WTC11 (cell line): ENCODE measurements around the gene CDC42EP2. TPM values are rescaled to one million over a fixed set of nuclear protein-coding genes. Genes with fewer than 3 reads are reported as not detected.
"Not testable (repeated sequence)": the region's sequence is repeated elsewhere in the genome, so short reads cannot be mapped to it uniquely, and the experiment has no call there.

Experiments used
- ATAC-seq: fragments of 200-7000 bp; cut with Tn5 transposase; 2 replicates; pipeline ENCODE4 v1.10.0; 2021; ENCODE audit warnings: mild to moderate bottlenecking, moderate library complexity
- CTCF ChIA-PET: fragments of 300-600 bp; sonication (Branson Sonifier 250); formaldehyde crosslinking; loops from one replicate; lab custom pipeline; 2021; ENCODE audit warnings: antibody characterized with exemption; lab: Charles Lee
- POLR2A ChIA-PET: fragments of 350-600 bp; sonication (Branson Sonifier 250); formaldehyde crosslinking; loops from one replicate; lab custom pipeline; 2021; ENCODE audit warnings: antibody characterized with exemption; lab: Charles Lee
- DNase-seq: peaks from one replicate; pipeline ENCODE4 v3.0.0; 2021; ENCODE audit warnings: low spot score
- H3K27ac Mint-ChIP-seq: 2 replicates; pipeline ENCODE4 v1.8.0; 2021; ENCODE audit warnings: mixed read lengths
- H3K27me3 Mint-ChIP-seq: 2 replicates; pipeline ENCODE4 v1.8.0; 2021; ENCODE audit warnings: low read depth, mild to moderate bottlenecking, moderate library complexity, mixed read lengths
- H3K36me3 Mint-ChIP-seq: 2 replicates; pipeline ENCODE4 v1.8.0; 2021; ENCODE audit warnings: mixed read lengths
- H3K4me1 Mint-ChIP-seq: 2 replicates; pipeline ENCODE4 v1.8.0; 2022; ENCODE audit warnings: mixed read lengths
- H3K4me3 Mint-ChIP-seq: 2 replicates; pipeline ENCODE4 v1.8.0; 2021; ENCODE audit warnings: mild to moderate bottlenecking, moderate library complexity, mixed read lengths
- H3K9me3 Mint-ChIP-seq: 2 replicates; pipeline ENCODE4 v1.8.0; 2021; ENCODE audit warnings: mixed read lengths
- CTCF ChIP-seq: fragments of 200-600 bp; IDR thresholded peaks from 2 replicates; pipeline ENCODE4 v1.8.0; 2022; ENCODE audit warnings: antibody characterized with exemption
- FOXK1 ChIP-seq: sonication (generic); formaldehyde crosslinking; IDR thresholded peaks from 2 replicates; pipeline ENCODE4 v1.8.0; 2022; ENCODE audit warnings: mild to moderate bottlenecking, moderate library complexity, missing genetic modification reagents
- GABPB1 ChIP-seq: sonication (generic); formaldehyde crosslinking; IDR thresholded peaks from 2 replicates; pipeline ENCODE4 v1.8.1; 2023; ENCODE audit warnings: mild to moderate bottlenecking, missing genetic modification reagents
- HMGXB4 ChIP-seq: sonication (generic); formaldehyde crosslinking; IDR thresholded peaks from 2 replicates; pipeline ENCODE4 v1.8.1; 2023; ENCODE audit warnings: mild to moderate bottlenecking, moderate library complexity, missing genetic modification reagents
- IRF1 ChIP-seq: sonication (generic); formaldehyde crosslinking; IDR thresholded peaks from 2 replicates; pipeline ENCODE4 v1.8.0; 2023; ENCODE audit warnings: missing genetic modification reagents
- MAX ChIP-seq: sonication (generic); formaldehyde crosslinking; IDR thresholded peaks from 2 replicates; pipeline ENCODE4 v1.8.0; 2022; ENCODE audit warnings: mild to moderate bottlenecking, missing genetic modification reagents
- NR1H2 ChIP-seq: sonication (generic); formaldehyde crosslinking; IDR thresholded peaks from 2 replicates; pipeline ENCODE4 v1.9.0; 2021; ENCODE audit warnings: mild to moderate bottlenecking, moderate library complexity, missing genetic modification reagents
- TEAD4 ChIP-seq: sonication (generic); formaldehyde crosslinking; IDR thresholded peaks from 2 replicates; pipeline ENCODE4 v1.8.0; 2022; ENCODE audit warnings: mild to moderate bottlenecking, missing genetic modification reagents
- USF2 ChIP-seq: sonication (generic); formaldehyde crosslinking; IDR thresholded peaks from 2 replicates; pipeline ENCODE4 v1.8.1; 2023; ENCODE audit warnings: mild to moderate bottlenecking, missing genetic modification reagents, moderate library complexity
- ZNF121 ChIP-seq: sonication (generic); formaldehyde crosslinking; IDR thresholded peaks from 2 replicates; pipeline ENCODE4 v1.8.0; 2023; ENCODE audit warnings: missing genetic modification reagents
- ZNF396 ChIP-seq: fragments of 250-450 bp; sonication (Bioruptor Pico); IDR thresholded peaks from 2 replicates; pipeline ENCODE4 v1.8.0; 2021; ENCODE audit warnings: mild to moderate bottlenecking, moderate library complexity, borderline replicate concordance
- ZNF512 ChIP-seq: sonication (generic); formaldehyde crosslinking; IDR thresholded peaks from 2 replicates; pipeline ENCODE4 v1.8.1; 2022; ENCODE audit warnings: missing genetic modification reagents, borderline replicate concordance
- total RNA-seq: library from RNA; stranded (reverse); gene quantifications from 3 replicates; pipeline ENCODE4 v1.2.3, GENCODE V29; 2021

The CDC42EP2 gene
- total RNA-seq, 1 experiment from 2014 or later, result 11.0 TPM

- CTCF ChIA-PET, result interaction anchor here (0.6 to 9.0 kb wide), 39 partner anchors 8 to 527 kb away, joined by 3 to 232 read pairs (median 4); partner anchors contain the start of genes CAPN1, CDC42EP2, FAU and MAP4K2
- peak; percentile 90 for DNase-seq
- Mint-ChIP-seq H3K4me1 (peaks cover 13% of the 10 kb centered on the region), H3K27ac (no peak overlapping the region), H3K27me3 (peaks cover 5% of the 10 kb centered on the region), H3K4me3 (peak overlapping the region; percentile 31; the same call in 1 of the 2 replicates), H3K9me3 (no peaks in the 10 kb centered on the region), H3K36me3 (no peaks in the 10 kb centered on the region)
- TF ChIP-seq NR1H2 (CRISPR knock-in tag) (no peak), FOXK1 (no peak), CTCF (peak; percentile 79), ZNF512 (CRISPR knock-in tag) (no peak), ZNF396 (CRISPR knock-in tag) (no peak), MAX (CRISPR knock-in tag) (no peak), HMGXB4 (no peak)
- POLR2A ChIA-PET, result interaction anchor here (0.7 to 2.4 kb wide), 4 partner anchors 15 to 906 kb away, joined by 3 to 11 read pairs (median 4); partner anchors contain the start of genes CDC42EP2 and POLA2
- peak; percentile 31 for ATAC-seq
These were observed 15.3 kb downstream of the CDC42EP2 start for GRCh38 chr11:65329944-65330403.

GRCh38 chr11:65330544-65330943 lies 15.9 kb downstream of the CDC42EP2 start:
- ChIA-PET POLR2A (interaction anchor here (1.0 to 2.4 kb wide), 3 partner anchors 16 to 68 kb away, joined by 4 to 11 read pairs (median 4); partner anchors contain the start of genes CDC42EP2 and POLA2), CTCF (interaction anchor here (0.6 to 9.0 kb wide), 34 partner anchors 8 to 528 kb away, joined by 3 to 232 read pairs (median 5); partner anchors contain the start of genes CAPN1, CDC42EP2, FAU and MAP4K2)
- DNase-seq, result no peak
- H3K9me3 Mint-ChIP-seq, result no peaks in the 10 kb centered on the region
- TF ChIP-seq ZNF121 (CRISPR knock-in tag) (peak; percentile 88; the same call in 1 of the 2 replicates), TEAD4 (CRISPR knock-in tag) (no peak), MAX (CRISPR knock-in tag) (no peak)
- peaks cover 19% of the 10 kb centered on the region for H3K4me1 Mint-ChIP-seq
- H3K4me3 Mint-ChIP-seq, result no peak overlapping the region
- no peak overlapping the region for H3K27ac Mint-ChIP-seq
- H3K27me3 Mint-ChIP-seq, result peaks cover 5% of the 10 kb centered on the region
- ATAC-seq, result no peak
- H3K36me3 Mint-ChIP-seq, result no peaks in the 10 kb centered on the region

- H3K4me1 Mint-ChIP-seq, result peaks cover 19% of the 10 kb centered on the region
- not testable (repeated sequence) for H3K27me3 Mint-ChIP-seq, H3K36me3 Mint-ChIP-seq, H3K9me3 Mint-ChIP-seq, DNase-seq, ATAC-seq, H3K4me3 Mint-ChIP-seq, H3K27ac Mint-ChIP-seq
- ChIA-PET CTCF (interaction anchor here (1.1 to 9.0 kb wide), 7 partner anchors 16 to 175 kb away, joined by 3 to 232 read pairs (median 13); partner anchors contain the start of genes CDC42EP2 and TIGD3), POLR2A (interaction anchor here (1.1 to 2.4 kb wide), 2 partner anchors 23 to 30 kb away, joined by 4 to 5 read pairs; no protein-coding TSS in a partner anchor)
- peak; percentile 71 for TF ChIP-seq ZNF121 (CRISPR knock-in tag)
These were observed 17.9 kb downstream of the CDC42EP2 start for GRCh38 chr11:65332591-65332990.

- CTCF ChIA-PET, result interaction anchor here (1.1 to 9.0 kb wide), 5 partner anchors 17 to 205 kb away, joined by 3 to 232 read pairs (median 8); partner anchors contain the start of gene CDC42EP2
- peaks cover 14% of the 10 kb centered on the region for H3K4me1 Mint-ChIP-seq
- DNase-seq, result no peak
- POLR2A ChIA-PET, result interaction anchor here (0.7 to 2.4 kb wide), 2 partner anchors 33 to 445 kb away, joined by 3 to 5 read pairs; no protein-coding TSS in a partner anchor
- TF ChIP-seq USF2 (no peak), IRF1 (CRISPR knock-in tag) (no peak), CTCF (no peak), GABPB1 (CRISPR knock-in tag) (no peak), ZNF396 (CRISPR knock-in tag) (no peak), ZNF512 (CRISPR knock-in tag) (no peak)
- TF ChIP-seq, all 79 proteins: peak for 0
- Mint-ChIP-seq H3K36me3 (peaks cover 6% of the 10 kb centered on the region; the same call in 1 of the 2 replicates), H3K9me3 (no peaks in the 10 kb centered on the region), H3K27me3 (peaks cover 3% of the 10 kb centered on the region), H3K4me3 (peak overlapping the region; percentile 85), H3K27ac (peak overlapping the region; percentile 6)
- no peak for ATAC-seq
These were observed 20.1 kb downstream of the CDC42EP2 start for GRCh38 chr11:65334696-65335295.
